Uterus (tissue), 2 donors: ENCODE results near the gene EIF3F.

ENCODE experiments used
- CTCF ChIP-seq, 4 experiments: fragments of 200-600 bp in 2 of 4; fragments of 450-650 bp in 2 of 4; sonication (generic) in 2 of 4; IDR thresholded peaks; one replicate each; pipeline ENCODE4 v1.5.1; 2016 to 2019; ENCODE audit warnings: antibody characterized with exemption in 4 of 4, mild to moderate bottlenecking in 2 of 4, moderate library complexity in 1 of 4
- POLR2A ChIP-seq, 2 donors: fragments of 450-650 bp; IDR thresholded peaks; one replicate each; pipeline ENCODE4 v1.6.1; 2016; ENCODE audit warnings: antibody characterized with exemption in 2 of 2, mild to moderate bottlenecking in 1 of 2, moderate library complexity in 1 of 2

- TF ChIP-seq POLR2A (IDR thresholded peaks at IDR 0.05): no peak
- no peak for TF ChIP-seq CTCF (IDR thresholded peaks at IDR 0.05)
Observed at GRCh38 chr11:7982582-7983119, 4.5 kb upstream of the EIF3F start.
